GM23338 (cell line): Measurements from ENCODE around the gene ERCC6L.

ENCODE experiments used
- CTCF ChIP-seq, 2 experiments: fragments of 200-600 bp in 1 of 2; sonication (generic) in 1 of 2; conservative IDR thresholded peaks; 2 replicates each; pipeline versions ENCODE4 v1.5.1 to v1.6.1; 2016 to 2017; ENCODE audit warnings: antibody characterized with exemption in 2 of 2, low read depth in 2 of 2, mild to moderate bottlenecking in 2 of 2, moderate library complexity in 1 of 2
- EZH2 ChIP-seq: fragments of 200-600 bp; sonication (generic); IDR thresholded peaks from one replicate; pipeline ENCODE4 v1.8.0; 2017; ENCODE audit warnings: antibody characterized with exemption, mild to moderate bottlenecking, low read depth; ENCODE audit not compliant: unreplicated experiment
- EZH2phosphoT487 ChIP-seq: fragments of 200-600 bp; sonication (generic); IDR thresholded peaks from one replicate; pipeline ENCODE4 v1.8.1; 2018; ENCODE audit warnings: antibody characterized with exemption; ENCODE audit not compliant: unreplicated experiment
- JUNB ChIP-seq: IDR thresholded peaks from one replicate; pipeline ENCODE4 v1.6.1; 2016; ENCODE audit warnings: antibody characterized with exemption; ENCODE audit not compliant: unreplicated experiment
- POLR2AphosphoS5 ChIP-seq: IDR thresholded peaks from 2 replicates; pipeline ENCODE4 v1.6.1; 2016; ENCODE audit warnings: antibody characterized with exemption, low read depth
- REST ChIP-seq: IDR thresholded peaks from one replicate; pipeline ENCODE4 v1.6.1; 2018; ENCODE audit warnings: antibody characterized with exemption; ENCODE audit not compliant: unreplicated experiment

DNA sequence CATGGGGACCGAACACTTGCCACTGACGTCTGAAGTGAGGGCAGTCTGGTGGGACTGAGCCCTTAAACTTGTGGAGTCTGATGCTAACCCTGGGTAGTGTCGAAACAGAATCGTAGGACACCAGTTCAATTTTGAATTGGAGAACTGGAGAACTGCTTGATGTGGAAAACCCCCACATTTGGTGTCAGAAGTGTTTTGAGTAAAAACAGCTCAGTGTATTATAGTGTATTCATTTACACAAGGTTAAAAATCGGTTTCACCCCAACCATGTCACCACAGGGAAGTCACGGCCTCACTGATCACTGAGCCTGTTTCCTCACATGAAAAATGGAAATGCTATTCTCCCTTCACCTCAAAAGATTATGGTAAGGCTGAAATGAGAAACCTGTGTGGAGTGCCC is 35.4 kb downstream of the ERCC6L start:
- no peak for TF ChIP-seq CTCF (conservative IDR thresholded peaks at IDR 0.05; ENCODE audit: low read depth in 2 of 2)
- no peak for TF ChIP-seq EZH2
- no peak for TF ChIP-seq JUNB
- no peak for TF ChIP-seq REST
- no peak for TF ChIP-seq EZH2phosphoT487
- no peak for TF ChIP-seq POLR2AphosphoS5
